K562 (cell line): Measurements from ENCODE around the gene PRKG1. TPM values are rescaled to one million over a fixed set of nuclear protein-coding genes. Genes with fewer than 3 reads are reported as not detected.

Source experiments
- CSDE1 ChIP-seq, 2 experiments: fragments of 450-650 bp; IDR thresholded peaks; 2 replicates each; pipeline ENCODE4 v1.6.1; 2016; ENCODE audit warnings: mild to moderate bottlenecking in 1 of 2
- DDX20 ChIP-seq: fragments of 450-650 bp; IDR thresholded peaks from 2 replicates; pipeline ENCODE4 v1.6.1; 2016; ENCODE audit warnings: missing genetic modification characterization, low read depth, mild to moderate bottlenecking, missing compliant biosample characterization, moderate library complexity
- GTF2E2 ChIP-seq: fragments of 200-800 bp; sonication (Bioruptor generic); IDR thresholded peaks from 2 replicates; pipeline ENCODE4 v1.6.1; 2016; ENCODE audit warnings: missing genetic modification characterization, missing compliant biosample characterization
- HBP1 ChIP-seq: fragments of 450-650 bp; formaldehyde crosslinking; IDR thresholded peaks from 2 replicates; pipeline ENCODE4 v1.4.0; 2022; ENCODE audit warnings: missing genetic modification characterization
- TRIM28 ChIP-seq: fragments of 450-650 bp; IDR thresholded peaks from 2 replicates; pipeline ENCODE4 v1.6.1; 2017
- TSHZ1 ChIP-seq: fragments of 250-450 bp; sonication (Bioruptor Pico); IDR thresholded peaks from 2 replicates; pipeline ENCODE4 v1.4.0; 2020; ENCODE audit warnings: mild to moderate bottlenecking, moderate library complexity
- YY1 ChIP-seq, 3 experiments: IDR thresholded peaks; 2 replicates each; pipeline ENCODE4 v1.6.1; 2011; ENCODE audit warnings: low read length in 2 of 3, mild to moderate bottlenecking in 2 of 3, moderate library complexity in 2 of 3, borderline replicate concordance in 1 of 3, control low read depth in 1 of 3, low read depth in 1 of 3; ENCODE audit not compliant: insufficient read depth in 3 of 3, insufficient replicate concordance in 2 of 3, control insufficient read depth in 1 of 3, insufficient read length in 1 of 3; ENCODE audit errors: extremely low read depth in 1 of 3
- ZBTB1 ChIP-seq: sonication (generic); formaldehyde crosslinking; IDR thresholded peaks from 2 replicates; pipeline ENCODE4 v1.8.1; 2023; ENCODE audit warnings: missing genetic modification reagents, low read depth, mild to moderate bottlenecking, borderline replicate concordance
- ZMIZ1 ChIP-seq, 2 experiments: fragments of 150-350 bp in 1 of 2; IDR thresholded peaks; 2 replicates each; pipeline ENCODE4 v1.6.1; 2012 to 2016; ENCODE audit warnings: low read depth in 2 of 2, low read length in 2 of 2, mild to moderate bottlenecking in 1 of 2, moderate library complexity in 1 of 2
- ZNF75A ChIP-seq: fragments of 450-650 bp; formaldehyde crosslinking; IDR thresholded peaks from 2 replicates; pipeline ENCODE4 v1.4.0; 2020; ENCODE audit warnings: mild to moderate bottlenecking
- polyA plus RNA-seq, 8 experiments: library from polyadenylated mRNA; depleted of rRNA in 4 of 8; stranded (reverse) in 5 of 8; unstranded in 3 of 8; fragments of >200 nt; fragmentation: Nextera tagmentation in 2 of 8; fragmentation: Illumina TruSeq in 1 of 8; extraction: Ambion mirVana in 2 of 8; extraction: Trizol in 1 of 8; gene quantifications; 2 replicates each; pipeline versions ENCODE4 v1.2.1 to v1.2.3, GENCODE V29; 2011 to 2014; ENCODE audit warnings: inconsistent platforms in 1 of 8, missing spikeins in 1 of 8
- total RNA-seq, 7 experiments: library from RNA; depleted of rRNA in 6 of 7; stranded (reverse); fragments of >200 nt in 6 of 7; fragmentation: Illumina TruSeq in 2 of 7; extraction: Trizol in 2 of 7; gene quantifications; 2 replicates each; pipeline versions ENCODE4 v1.2.1 to v1.2.3, GENCODE V29; 2011 to 2021; ENCODE audit warnings: low replicate concordance in 1 of 7

Gene PRKG1
- total and polyA plus RNA-seq, 9 of the 15 experiments (the other 6 are each of a cell fraction or from before 2014, with no cell fraction given), result 0.22 TPM; not detected in 8

GRCh38 chr10:51876979-51877378 lies 802.7 kb downstream of the PRKG1 start (continued):
- TF ChIP-seq GTF2E2 (tag) (no peak), YY1 (IDR thresholded peaks at IDR 0.05; ENCODE audit: borderline replicate concordance in 1 of 3, control insufficient read depth in 1 of 3, extremely low read depth in 1 of 3, insufficient read depth in 3 of 3, insufficient read length in 1 of 3, insufficient replicate concordance in 2 of 3, low read depth in 1 of 3, low read length in 2 of 3) (no peak), HBP1 (CRISPR knock-in tag) (no peak), TSHZ1 (CRISPR knock-in tag) (no peak), TRIM28 (no peak), ZNF75A (CRISPR knock-in tag) (no peak), ZMIZ1 (IDR thresholded peaks at IDR 0.05; ENCODE audit: low read depth in 2 of 2, low read length in 2 of 2) (no peak), ZBTB1 (CRISPR knock-in tag) (no peak), DDX20 (no peak), CSDE1 (IDR thresholded peaks at IDR 0.05) (no peak)
